ENCODE measurements around the gene DYNLRB1.

Gene DYNLRB1

DNA sequence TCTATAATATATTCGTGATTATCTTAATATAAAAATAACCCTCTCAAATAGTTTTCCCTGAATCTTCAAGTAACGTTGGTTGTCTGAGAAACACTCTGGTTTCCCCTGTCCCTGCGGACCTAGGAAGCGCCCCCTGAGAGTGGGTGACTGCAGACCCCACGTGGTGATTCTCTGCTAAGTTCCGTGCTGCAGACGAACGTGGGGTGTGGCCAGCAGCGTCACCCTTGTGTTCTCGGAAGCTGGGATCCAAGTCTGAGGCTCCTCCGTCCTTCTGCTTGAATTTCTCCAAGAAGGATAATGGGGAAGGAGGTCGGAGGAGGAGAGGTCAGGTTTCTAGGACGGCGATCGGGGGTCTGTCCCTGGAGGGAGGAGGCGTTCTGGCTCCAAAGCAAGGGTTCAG lies 25.7 kb downstream of the DYNLRB1 start:
- no peak for TF ChIP-seq CTCF (IDR thresholded peaks at IDR 0.05; ENCODE audit: borderline replicate concordance, insufficient read depth, low read depth, low read length)

GRCh38 chr20:34542439-34542838 lies 26.2 kb downstream of the DYNLRB1 start:
- no peak overlapping the region for H3K4me3 ChIP-seq (ENCODE audit: low read depth, low read length)
- TF ChIP-seq CTCF (IDR thresholded peaks at IDR 0.05; ENCODE audit: borderline replicate concordance, insufficient read depth, low read depth, low read length): no peak

More for the DNA sequence above, 25.7 kb downstream of the DYNLRB1 start:
- no peak overlapping the region for H3K4me3 ChIP-seq (ENCODE audit: low read depth, low read length)

GRCh38 chr20:34543463-34544056 lies 27.3 kb downstream of the DYNLRB1 start:
- H3K4me3 ChIP-seq (ENCODE audit: low read depth, low read length): no peak overlapping the region
- TF ChIP-seq CTCF (IDR thresholded peaks at IDR 0.05; ENCODE audit: borderline replicate concordance, insufficient read depth, low read depth, low read length): no peak

DNA sequence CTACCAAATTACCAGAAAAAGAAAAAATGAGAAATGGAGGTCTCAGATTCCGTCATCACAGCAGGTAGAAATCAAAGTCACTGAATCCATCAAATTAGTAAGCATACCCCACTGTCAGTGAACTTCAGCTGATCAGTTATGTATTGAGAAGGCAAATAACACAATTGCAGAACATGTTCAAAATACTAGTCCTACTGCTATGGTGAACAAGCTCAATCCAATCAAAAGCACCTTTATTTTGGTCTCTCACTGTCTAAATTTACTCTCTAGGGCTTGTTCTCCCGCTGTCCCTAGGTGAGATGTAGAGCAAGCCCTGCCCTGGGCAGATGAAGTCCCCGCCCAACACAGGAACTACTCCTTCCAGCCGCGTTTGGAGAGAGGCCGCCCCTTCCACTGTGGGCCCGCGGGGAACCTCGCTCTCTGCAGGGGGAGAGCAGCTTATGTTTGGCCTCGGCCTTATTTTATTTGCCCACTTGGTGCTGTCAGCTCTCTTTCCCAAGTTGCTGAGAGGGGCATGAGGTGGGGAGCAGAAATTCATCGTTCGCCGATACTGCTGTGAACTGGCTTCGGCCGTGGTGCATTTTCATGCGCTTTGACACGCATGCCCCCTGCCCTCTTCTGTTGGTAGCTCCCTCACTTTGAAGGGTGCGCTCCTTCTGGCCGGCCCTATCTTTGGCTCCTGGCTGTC lies 28.0 kb downstream of the DYNLRB1 start:
- no peak overlapping the region for H3K4me3 ChIP-seq (ENCODE audit: low read depth, low read length)
- no peak for TF ChIP-seq CTCF (IDR thresholded peaks at IDR 0.05; ENCODE audit: borderline replicate concordance, insufficient read depth, low read depth, low read length)

DNA sequence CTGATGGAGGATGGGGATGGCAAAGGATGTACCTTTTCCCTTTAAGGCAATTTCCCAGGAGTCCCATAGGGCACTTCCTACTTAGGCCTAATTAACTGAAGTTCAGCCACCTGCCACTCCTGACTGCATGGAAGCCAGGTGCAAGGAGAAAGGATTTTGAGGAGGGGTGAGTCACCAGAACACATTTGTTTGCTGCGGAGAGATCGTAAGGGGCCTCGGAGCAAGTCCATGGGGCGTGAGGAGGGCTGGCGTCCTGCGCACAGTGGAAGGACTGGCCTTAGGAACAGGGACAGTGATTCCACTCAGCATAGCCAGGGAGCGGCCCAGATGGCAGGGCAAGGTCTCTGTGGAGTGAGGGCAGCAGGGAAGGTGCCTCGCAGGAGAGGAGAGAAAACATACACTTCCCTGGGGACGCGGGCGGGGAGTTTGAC lies 30.5 kb downstream of the DYNLRB1 start:
- H3K4me3 ChIP-seq (ENCODE audit: low read depth, low read length): no peak overlapping the region
- TF ChIP-seq CTCF (IDR thresholded peaks at IDR 0.05; ENCODE audit: borderline replicate concordance, insufficient read depth, low read depth, low read length): no peak

DNA sequence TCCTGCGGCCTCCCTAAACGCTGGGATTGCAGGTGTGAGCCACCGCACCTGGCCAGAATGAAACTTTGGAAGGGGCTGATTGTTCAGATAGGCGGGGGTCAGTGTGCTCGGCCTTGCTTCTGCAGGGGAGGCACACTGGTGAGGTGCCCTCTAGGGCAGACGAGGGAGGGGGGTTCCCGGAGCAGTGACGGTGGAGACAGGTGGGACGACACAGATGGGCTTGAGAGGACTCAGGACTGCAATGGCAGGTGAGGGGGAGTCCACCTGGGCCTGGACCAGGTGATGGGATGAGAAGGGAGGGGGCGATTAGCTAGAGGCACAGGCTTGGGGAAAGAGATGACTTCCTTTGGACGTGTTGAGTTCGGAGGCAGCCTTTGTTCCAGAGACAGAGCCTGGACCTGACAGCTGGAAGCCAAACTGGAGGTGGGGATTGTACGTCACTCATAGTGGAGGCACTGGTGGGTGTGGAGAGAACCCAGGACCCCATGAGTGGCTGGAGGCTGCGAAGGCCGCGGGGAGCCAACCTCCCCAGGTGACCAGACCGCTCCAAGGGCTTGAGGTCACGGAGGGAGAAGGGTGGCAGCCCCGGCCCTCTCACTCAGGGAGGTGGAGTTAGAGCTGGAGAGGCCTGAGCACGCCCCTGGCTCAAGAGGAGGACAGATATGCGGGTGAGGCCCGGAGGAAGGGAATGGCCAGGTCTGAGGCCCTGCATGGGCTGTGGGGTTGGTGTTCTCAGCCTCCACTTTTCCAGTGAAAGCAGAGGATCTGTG lies 31.8 kb downstream of the DYNLRB1 start:
- no peak overlapping the region for H3K4me3 ChIP-seq (ENCODE audit: low read depth, low read length)
- no peak for TF ChIP-seq CTCF (IDR thresholded peaks at IDR 0.05; ENCODE audit: borderline replicate concordance, insufficient read depth, low read depth, low read length)
